ENCODE data around the gene TBX2. TPM values are rescaled to one million over a fixed set of nuclear protein-coding genes. Genes with fewer than 3 reads are reported as not detected.

TBX2 gene
- total and polyA plus RNA-seq, 2 of the 13 experiments (the other 11 are each of a cell fraction or from before 2014, with no cell fraction given), result 2.8 to 15.3 TPM

DNA sequence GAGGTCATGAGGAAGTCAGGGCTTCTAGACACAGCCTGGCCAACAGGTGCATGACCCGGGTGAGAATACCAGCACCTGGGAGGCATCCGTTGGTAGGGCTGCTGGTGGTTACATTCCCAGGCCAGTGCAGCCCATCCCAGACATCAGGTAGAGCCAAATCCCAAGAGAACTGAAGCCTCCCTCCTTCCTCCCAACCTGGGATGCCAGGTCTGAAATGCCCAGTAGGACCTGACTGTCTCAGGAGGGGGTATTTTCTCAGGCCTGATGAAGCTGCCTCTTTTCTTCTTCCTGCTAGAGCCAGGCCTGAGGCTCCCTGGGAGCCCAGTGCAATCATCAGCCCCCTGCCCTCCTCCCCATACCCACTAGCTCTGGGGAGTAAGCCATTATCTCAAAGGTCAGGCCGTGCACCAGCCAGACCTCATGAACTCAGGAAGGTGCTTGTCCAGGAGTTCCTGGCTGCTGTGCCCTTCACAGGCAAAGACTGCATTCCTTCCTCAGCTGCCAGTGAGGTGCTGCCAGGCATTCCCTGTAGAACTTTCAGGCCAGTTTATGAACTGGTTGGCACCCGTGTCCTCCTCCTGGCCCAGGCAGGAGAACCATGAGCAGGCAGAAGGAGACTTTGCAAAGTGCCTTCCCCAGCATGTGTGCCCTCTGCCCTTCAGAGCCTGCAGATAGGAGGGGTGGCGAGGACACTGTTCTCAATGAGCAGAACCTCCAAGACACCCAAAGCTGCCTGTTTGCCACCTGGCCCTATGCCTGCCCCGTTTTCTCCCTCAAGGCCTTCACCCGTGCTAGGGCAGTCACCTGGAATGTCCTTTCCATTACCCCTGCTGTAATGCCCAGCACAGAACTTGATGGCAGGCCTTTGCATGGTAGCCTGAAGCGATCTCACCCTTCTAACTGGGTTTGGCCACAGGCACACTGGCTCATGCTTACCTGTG lies 7.6 kb downstream of the TBX2 start (continued):
- TF ChIP-seq RBM22 (optimal IDR thresholded peaks at IDR 0.05; ENCODE audit: low read length) (peak; percentile 46), ZNF24 (IDR thresholded peaks at IDR 0.05) (no peak), MTF1 (CRISPR knock-in tag; IDR thresholded peaks at IDR 0.05) (no peak), FOXM1 (CRISPR knock-in tag; IDR thresholded peaks at IDR 0.05) (no peak), PAX8 (CRISPR knock-in tag; IDR thresholded peaks at IDR 0.05; ENCODE audit: borderline replicate concordance) (no peak), TEF (CRISPR knock-in tag; IDR thresholded peaks at IDR 0.05) (no peak), ZNF367 (CRISPR knock-in tag; IDR thresholded peaks at IDR 0.05; ENCODE audit: borderline replicate concordance) (no peak), SRF (IDR thresholded peaks at IDR 0.05; ENCODE audit: low read depth, low read length) (no peak), RARA (CRISPR knock-in tag; IDR thresholded peaks at IDR 0.05) (no peak), ZNF263 (CRISPR knock-in tag; IDR thresholded peaks at IDR 0.05) (peak; percentile 80), PCBP2 (optimal IDR thresholded peaks at IDR 0.05; ENCODE audit: low read depth, low read length, poor library complexity, severe bottlenecking) (no peak), TCF7 (IDR thresholded peaks at IDR 0.05; ENCODE audit: low read depth) (no peak), ZBTB42 (CRISPR knock-in tag; IDR thresholded peaks at IDR 0.05) (no peak), NR2F6 (IDR thresholded peaks at IDR 0.05) (peak; percentile 53; the same call in 1 of the 2 replicates), NR2F6 (CRISPR knock-in tag; IDR thresholded peaks at IDR 0.05) (peak; percentile 25; the same call in 1 of the 2 replicates), SALL1 (CRISPR knock-in tag; IDR thresholded peaks at IDR 0.05) (peak; percentile 63), ZNF282 (IDR thresholded peaks at IDR 0.05; ENCODE audit: partially characterized antibody) (no peak), SP4 (CRISPR knock-in tag; IDR thresholded peaks at IDR 0.05) (no peak), ZNF720 (CRISPR knock-in tag; IDR thresholded peaks at IDR 0.05) (no peak), ZNF562 (CRISPR knock-in tag; IDR thresholded peaks at IDR 0.05; ENCODE audit: borderline replicate concordance) (no peak), NFATC3 (CRISPR knock-in tag; IDR thresholded peaks at IDR 0.05) (no peak), ZNF891 (CRISPR knock-in tag; IDR thresholded peaks at IDR 0.05) (peak; percentile 56; the same call in 1 of the 2 replicates), SIN3B (IDR thresholded peaks at IDR 0.05; ENCODE audit: low read length) (no peak), HNF4A (CRISPR knock-in tag; IDR thresholded peaks at IDR 0.05) (peak; percentile 51)
- TF ChIP-seq, protein P1, sequence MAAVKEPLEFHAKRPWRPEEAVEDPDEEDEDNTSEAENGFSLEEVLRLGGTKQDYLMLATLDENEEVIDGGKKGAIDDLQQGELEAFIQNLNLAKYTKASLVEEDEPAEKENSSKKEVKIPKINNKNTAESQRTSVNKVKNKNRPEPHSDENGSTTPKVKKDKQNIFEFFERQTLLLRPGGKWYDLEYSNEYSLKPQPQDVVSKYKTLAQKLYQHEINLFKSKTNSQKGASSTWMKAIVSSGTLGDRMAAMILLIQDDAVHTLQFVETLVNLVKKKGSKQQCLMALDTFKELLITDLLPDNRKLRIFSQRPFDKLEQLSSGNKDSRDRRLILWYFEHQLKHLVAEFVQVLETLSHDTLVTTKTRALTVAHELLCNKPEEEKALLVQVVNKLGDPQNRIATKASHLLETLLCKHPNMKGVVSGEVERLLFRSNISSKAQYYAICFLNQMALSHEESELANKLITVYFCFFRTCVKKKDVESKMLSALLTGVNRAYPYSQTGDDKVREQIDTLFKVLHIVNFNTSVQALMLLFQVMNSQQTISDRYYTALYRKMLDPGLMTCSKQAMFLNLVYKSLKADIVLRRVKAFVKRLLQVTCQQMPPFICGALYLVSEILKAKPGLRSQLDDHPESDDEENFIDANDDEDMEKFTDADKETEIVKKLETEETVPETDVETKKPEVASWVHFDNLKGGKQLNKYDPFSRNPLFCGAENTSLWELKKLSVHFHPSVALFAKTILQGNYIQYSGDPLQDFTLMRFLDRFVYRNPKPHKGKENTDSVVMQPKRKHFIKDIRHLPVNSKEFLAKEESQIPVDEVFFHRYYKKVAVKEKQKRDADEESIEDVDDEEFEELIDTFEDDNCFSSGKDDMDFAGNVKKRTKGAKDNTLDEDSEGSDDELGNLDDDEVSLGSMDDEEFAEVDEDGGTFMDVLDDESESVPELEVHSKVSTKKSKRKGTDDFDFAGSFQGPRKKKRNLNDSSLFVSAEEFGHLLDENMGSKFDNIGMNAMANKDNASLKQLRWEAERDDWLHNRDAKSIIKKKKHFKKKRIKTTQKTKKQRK (IDR thresholded peaks at IDR 0.05; ENCODE audit: low read length), result no peak
